IPS-11a (cell line): ENCODE measurements around the gene EML4.
"Not testable (repeated sequence)": the region's sequence is repeated elsewhere in the genome, so short reads cannot be mapped to it uniquely, and the experiment has no call there.

Source experiments
- H3K4me3 ChIP-seq: one replicate; pipeline ENCODE4 v1.5.1; 2013; ENCODE audit warnings: low read depth, low read length, control low read depth

EML4 gene

GRCh38 chr2:42342795-42343241 is 173.7 kb downstream of the EML4 start:
- H3K4me3 ChIP-seq: no peak overlapping the region

GRCh38 chr2:42345986-42346385 is 176.8 kb downstream of the EML4 start:
- no peak overlapping the region for H3K4me3 ChIP-seq

GRCh38 chr2:42346856-42347255 is 177.7 kb downstream of the EML4 start:
- not testable (repeated sequence) for H3K4me3 ChIP-seq

- not testable (repeated sequence) for H3K4me3 ChIP-seq
Measured at GRCh38 chr2:42347518-42347917, 178.4 kb downstream of the EML4 start.

GRCh38 chr2:42348113-42348805 is 179.1 kb downstream of the EML4 start:
- H3K4me3 ChIP-seq: no peak overlapping the region

GRCh38 chr2:42350434-42351063 is 181.4 kb downstream of the EML4 start:
- H3K4me3 ChIP-seq: no peak overlapping the region

- H3K4me3 ChIP-seq: no peak overlapping the region
Measured at GRCh38 chr2:42351864-42352263, 182.7 kb downstream of the EML4 start.

- no peak overlapping the region for H3K4me3 ChIP-seq
Measured at GRCh38 chr2:42353792-42354429, 184.8 kb downstream of the EML4 start.

GRCh38 chr2:42359304-42359964 is 190.3 kb downstream of the EML4 start:
- H3K4me3 ChIP-seq: no peak overlapping the region

- peak overlapping the region; percentile 97 for H3K4me3 ChIP-seq
Measured at GRCh38 chr2:42359965-42360483, 190.9 kb downstream of the EML4 start.

- peak overlapping the region; percentile 97 for H3K4me3 ChIP-seq
Measured at GRCh38 chr2:42360493-42360889, 191.3 kb downstream of the EML4 start.

- H3K4me3 ChIP-seq: peak within 1 kb of the TSS; percentile 97
Measured at GRCh38 chr2:42360890-42361727, 192.0 kb downstream of the EML4 start, which contains the start of gene COX7A2L. Gene COX7A2L (minus strand): TSS chr2:42361217. CDS start chr2:42361161, 56 bp downstream.

- no peak overlapping the region for H3K4me3 ChIP-seq
Measured at GRCh38 chr2:42361728-42362283, 192.7 kb downstream of the EML4 start.

GRCh38 chr2:42363413-42363812 is 194.3 kb downstream of the EML4 start:
- H3K4me3 ChIP-seq: no peak overlapping the region

- H3K4me3 ChIP-seq: no peak overlapping the region
Measured at GRCh38 chr2:42364658-42365057, 195.5 kb downstream of the EML4 start.

GRCh38 chr2:42366411-42366810 is 197.3 kb downstream of the EML4 start:
- no peak overlapping the region for H3K4me3 ChIP-seq

- H3K4me3 ChIP-seq: no peak overlapping the region
Measured at GRCh38 chr2:42367835-42368234, 198.7 kb downstream of the EML4 start.

- H3K4me3 ChIP-seq: no peak overlapping the region
Measured at GRCh38 chr2:42368817-42369531, 199.8 kb downstream of the EML4 start.

- no peak overlapping the region for H3K4me3 ChIP-seq
Measured at GRCh38 chr2:42369532-42370229, 200.5 kb downstream of the EML4 start.
